GM19452 (cell line): ENCODE results near the gene SMIM26.
A peak's percentile ranks its signal among the peaks of the same experiment; 100 is the strongest.
"Not testable (repeated sequence)": the region's sequence is repeated elsewhere in the genome, so short reads cannot be mapped to it uniquely, and the experiment has no call there.

Source experiments
- ATAC-seq: cut with Tn5 transposase; IDR thresholded peaks from one replicate; pipeline ENCODE4 v1.9.1; 2021; ENCODE audit not compliant: unreplicated experiment

Gene SMIM26

GRCh38 chr20:18566892-18567738 lies at the start of gene SMIM26:
Gene SMIM26 (plus strand): TSS chr20:18567432. CDS start chr20:18567479, 47 bp downstream.
- ATAC-seq: peak; percentile 99

DNA sequence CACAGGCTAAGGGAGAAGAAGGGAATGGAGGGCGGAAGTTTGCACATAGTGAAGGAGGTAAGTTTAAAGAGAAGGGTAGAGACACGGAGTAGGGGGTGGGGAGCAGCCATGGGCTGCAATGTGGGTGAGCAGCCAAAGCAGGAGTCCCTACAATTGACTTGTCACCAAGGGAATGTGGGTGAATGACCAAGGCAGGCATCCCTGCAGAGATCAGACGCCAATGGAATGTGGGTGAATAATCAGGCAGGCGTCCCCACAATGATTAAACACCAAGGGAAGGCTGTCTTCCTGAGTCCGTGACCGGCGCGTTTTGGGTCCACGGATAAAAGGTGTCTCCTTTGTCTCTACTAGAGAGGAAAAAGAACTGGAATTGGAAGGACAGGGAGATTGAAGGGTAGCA lies 45.2 kb upstream of the SMIM26 start:
- not testable (repeated sequence) for ATAC-seq

DNA sequence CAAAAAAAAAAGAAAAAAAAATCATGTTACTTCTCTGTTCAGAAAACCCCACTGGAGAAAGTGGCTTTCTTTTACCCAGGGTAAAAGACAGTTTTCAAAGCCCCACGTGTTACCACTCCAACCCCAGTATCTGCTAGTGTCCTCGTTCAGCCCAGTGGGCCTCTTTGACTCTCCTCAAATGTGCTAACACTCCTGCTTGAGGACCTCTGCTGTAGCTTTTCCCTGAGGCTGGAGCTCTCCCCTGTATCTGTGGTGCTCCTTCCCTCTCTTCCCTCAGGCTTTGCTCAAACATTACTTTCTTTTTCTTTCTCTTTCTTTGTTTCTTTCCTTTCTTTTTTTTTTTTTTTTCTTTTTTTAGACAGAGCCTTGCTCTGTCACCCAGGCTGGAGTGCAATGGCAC lies 44.2 kb upstream of the SMIM26 start:
- ATAC-seq: no peak

- ATAC-seq: no peak
Measured at GRCh38 chr20:18524646-18525045, 42.6 kb upstream of the SMIM26 start.

DNA sequence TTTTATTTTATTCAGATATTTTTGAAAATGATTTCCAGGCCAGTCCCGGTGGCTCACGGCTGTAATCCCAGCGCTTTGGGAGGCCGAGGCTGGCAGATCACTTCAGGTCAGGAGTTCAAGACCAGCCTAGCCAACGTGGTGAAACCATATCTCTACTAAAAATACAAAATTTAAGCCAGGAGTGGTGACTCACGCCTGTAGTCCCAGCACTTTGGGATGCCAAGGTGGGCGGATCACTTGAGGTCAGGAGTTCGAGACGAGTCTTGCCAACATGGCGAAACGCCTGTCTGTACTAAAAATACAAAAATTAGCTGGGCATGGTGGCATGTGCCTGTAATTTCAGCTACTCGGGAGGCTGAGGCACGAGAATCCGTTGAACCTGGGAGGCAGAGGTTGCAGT lies 40.5 kb upstream of the SMIM26 start:
- not testable (repeated sequence) for ATAC-seq

- no peak for ATAC-seq
Measured at GRCh38 chr20:18527339-18527738, 39.9 kb upstream of the SMIM26 start.

GRCh38 chr20:18527836-18528235 lies 39.4 kb upstream of the SMIM26 start:
- ATAC-seq: no peak

GRCh38 chr20:18529041-18529440 lies 38.2 kb upstream of the SMIM26 start:
- no peak for ATAC-seq

GRCh38 chr20:18532626-18533025 lies 34.6 kb upstream of the SMIM26 start:
- ATAC-seq: no peak

GRCh38 chr20:18533491-18533890 lies 33.7 kb upstream of the SMIM26 start:
- no peak for ATAC-seq

DNA sequence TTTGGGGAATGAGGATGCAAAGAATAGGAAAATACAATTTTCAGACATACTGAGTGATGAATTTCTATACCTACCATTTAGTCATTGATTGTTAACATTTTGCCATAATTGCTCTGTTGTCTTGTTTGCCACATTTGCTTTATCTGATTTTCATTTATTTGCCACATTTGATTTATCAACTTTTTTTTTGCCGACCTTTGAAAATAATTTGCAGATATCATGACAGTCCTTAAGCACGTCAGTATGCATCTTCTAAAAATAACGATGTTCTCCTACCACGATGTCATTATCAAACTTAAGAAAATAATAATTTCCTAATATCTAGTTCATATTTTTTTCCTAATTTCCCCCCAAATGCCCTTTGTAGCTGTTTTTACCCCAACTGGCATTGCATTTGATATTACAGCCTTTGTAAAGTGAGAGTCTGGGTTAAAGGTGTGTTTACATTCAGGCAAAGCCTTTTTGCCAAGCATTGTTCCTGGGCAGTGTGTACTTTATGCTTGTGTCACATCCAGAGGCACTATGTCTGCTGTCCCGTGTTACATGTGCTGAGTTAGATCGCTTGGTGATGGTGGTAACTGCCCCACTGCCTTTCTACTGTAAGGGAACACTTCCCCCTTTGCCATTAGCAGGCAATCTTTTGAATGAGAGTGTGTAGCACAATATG lies 33.1 kb upstream of the SMIM26 start:
- ATAC-seq: no peak

GRCh38 chr20:18537651-18538050 lies 29.6 kb upstream of the SMIM26 start:
- no peak for ATAC-seq

DNA sequence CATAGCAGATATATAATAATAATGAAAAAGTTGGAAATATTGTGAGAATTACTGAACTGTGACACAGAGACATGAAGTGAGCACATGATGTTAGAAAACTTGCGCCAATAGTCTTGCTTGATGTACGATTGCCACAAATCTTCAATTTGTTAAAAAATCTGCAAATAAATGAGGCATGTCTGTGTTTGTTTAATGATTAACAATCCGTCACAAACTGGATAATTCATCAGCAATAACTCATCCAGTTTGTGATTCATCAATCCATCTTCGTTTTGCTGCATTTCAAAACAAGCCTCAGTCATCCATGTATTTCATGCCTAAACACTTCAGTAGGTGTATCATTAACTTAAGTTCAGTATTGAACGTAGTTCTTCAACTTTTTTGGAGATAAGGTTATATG lies 25.5 kb upstream of the SMIM26 start:
- ATAC-seq: no peak

DNA sequence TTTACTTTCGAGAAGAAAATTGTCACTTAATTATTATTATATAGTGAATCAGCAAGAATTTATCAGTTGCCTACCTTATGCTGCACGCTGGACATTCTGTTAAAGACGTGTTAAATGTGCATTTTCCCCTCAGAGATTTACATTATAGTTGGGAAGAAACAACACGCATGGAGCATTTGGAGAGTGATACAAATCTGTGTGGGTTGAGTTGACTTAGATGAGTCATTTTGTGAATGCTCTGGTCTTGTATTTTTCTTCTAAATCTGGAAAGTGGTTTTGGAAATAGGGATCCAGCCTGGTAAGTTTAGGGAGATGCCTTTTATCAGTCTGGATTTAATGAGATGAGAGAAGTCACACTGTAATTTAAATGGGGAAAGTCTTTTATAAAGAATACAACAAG lies 24.0 kb upstream of the SMIM26 start:
- no peak for ATAC-seq

DNA sequence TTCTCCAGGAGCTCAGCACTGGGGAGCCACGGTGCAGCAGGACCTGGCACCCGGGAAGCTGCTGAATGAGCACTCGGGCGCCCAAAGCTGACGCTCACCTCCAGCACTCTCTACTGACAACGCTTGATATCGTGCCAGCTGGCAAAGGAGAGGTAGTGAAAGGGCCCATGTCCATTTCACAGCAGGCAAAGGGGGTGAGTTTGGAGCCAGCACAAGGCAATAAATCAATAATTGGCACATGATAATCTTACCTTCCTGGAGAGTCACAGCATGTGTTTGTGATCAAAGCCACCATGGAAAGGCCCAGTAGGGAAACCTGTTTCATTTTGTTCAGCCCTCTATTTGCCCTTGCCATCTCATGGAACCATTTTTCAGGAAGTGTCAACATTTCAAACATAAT lies 23.3 kb upstream of the SMIM26 start:
- ATAC-seq: no peak

- no peak for ATAC-seq
Measured at GRCh38 chr20:18545566-18545965, 21.7 kb upstream of the SMIM26 start.

- ATAC-seq: no peak
Measured at GRCh38 chr20:18548465-18548864, 18.8 kb upstream of the SMIM26 start.

DNA sequence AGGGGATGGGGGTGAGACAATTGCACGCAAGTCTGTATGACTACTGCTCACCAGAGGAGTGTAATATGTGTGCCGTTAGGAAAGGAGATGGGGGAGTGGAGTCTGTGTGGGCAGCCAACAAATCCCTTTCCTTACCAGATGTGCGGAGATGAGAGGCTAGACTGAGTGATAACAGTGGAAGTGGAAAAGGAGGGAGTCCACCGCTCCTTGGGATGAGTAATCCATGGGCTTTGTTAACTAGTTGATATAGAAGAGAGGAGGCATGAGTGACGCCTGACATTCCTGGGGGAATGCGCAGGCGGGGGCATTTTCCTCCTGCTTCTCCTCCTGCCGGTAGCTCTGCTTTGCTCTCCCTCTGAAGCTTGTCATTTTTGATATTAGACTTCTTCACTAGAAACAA lies 13.5 kb upstream of the SMIM26 start:
- no peak for ATAC-seq

GRCh38 chr20:18567739-18568091 lies 483 bp downstream of the SMIM26 start:
- ATAC-seq: peak; percentile 18

GRCh38 chr20:18571009-18571408 lies 3.8 kb downstream of the SMIM26 start:
- ATAC-seq: no peak

- ATAC-seq: no peak
Measured at GRCh38 chr20:18571578-18571977, 4.3 kb downstream of the SMIM26 start.

GRCh38 chr20:18577942-18578341 lies 10.7 kb downstream of the SMIM26 start:
- no peak for ATAC-seq

- no peak for ATAC-seq
Measured at GRCh38 chr20:18578581-18578980, 11.3 kb downstream of the SMIM26 start.
